IMR-90 (cell line): Measurements from ENCODE around the gene IL1RL1.

Source experiments
- BHLHE40 ChIP-seq: fragments of 150-350 bp; IDR thresholded peaks from 2 replicates; pipeline ENCODE4 v1.6.1; 2016; ENCODE audit warnings: mild to moderate bottlenecking, low read depth, low read length
- CHD1 ChIP-seq: IDR thresholded peaks from 2 replicates; pipeline ENCODE4 v1.6.1; 2012; ENCODE audit warnings: low read depth, low read length, improper control_type of control experiment
- FOS ChIP-seq: fragments of 150-350 bp; IDR thresholded peaks from 2 replicates; pipeline ENCODE4 v1.6.1; 2016; ENCODE audit warnings: low read depth, low read length
- MAFK ChIP-seq: IDR thresholded peaks from 2 replicates; pipeline ENCODE4 v1.6.1; 2012; ENCODE audit warnings: low read depth, low read length, improper control_type of control experiment
- POLR2A ChIP-seq: IDR thresholded peaks from 2 replicates; pipeline ENCODE4 v1.6.1; 2012; ENCODE audit warnings: mild to moderate bottlenecking, low read depth, low read length
- RAD21 ChIP-seq: IDR thresholded peaks from 2 replicates; pipeline ENCODE4 v1.6.1; 2012; ENCODE audit warnings: low read length, improper control_type of control experiment
- RCOR1 ChIP-seq: IDR thresholded peaks from 2 replicates; pipeline ENCODE4 v1.6.1; 2012; ENCODE audit warnings: mild to moderate bottlenecking, low read length, improper control_type of control experiment; ENCODE audit not compliant: insufficient replicate concordance
- RFX5 ChIP-seq: IDR thresholded peaks from 2 replicates; pipeline ENCODE4 v1.8.0; 2012; ENCODE audit warnings: low read depth, mild to moderate bottlenecking, low read length, moderate library complexity
- TF ChIP-seq, protein P1 (sequence below): conservative IDR thresholded peaks from 2 replicates; pipeline ENCODE4 v1.5.1; 2012; ENCODE audit warnings: mild to moderate bottlenecking, low read depth, low read length, improper control_type of control experiment
- TF ChIP-seq, protein P2 (sequence below): fragments of 150-350 bp; IDR thresholded peaks from 2 replicates; pipeline ENCODE4 v1.6.1; 2016; ENCODE audit warnings: low read depth, mild to moderate bottlenecking, low read length, moderate library complexity, borderline replicate concordance

GRCh38 chr2:102401456-102401855, 90.1 kb downstream of the IL1RL1 start:
- TF ChIP-seq, protein P1, sequence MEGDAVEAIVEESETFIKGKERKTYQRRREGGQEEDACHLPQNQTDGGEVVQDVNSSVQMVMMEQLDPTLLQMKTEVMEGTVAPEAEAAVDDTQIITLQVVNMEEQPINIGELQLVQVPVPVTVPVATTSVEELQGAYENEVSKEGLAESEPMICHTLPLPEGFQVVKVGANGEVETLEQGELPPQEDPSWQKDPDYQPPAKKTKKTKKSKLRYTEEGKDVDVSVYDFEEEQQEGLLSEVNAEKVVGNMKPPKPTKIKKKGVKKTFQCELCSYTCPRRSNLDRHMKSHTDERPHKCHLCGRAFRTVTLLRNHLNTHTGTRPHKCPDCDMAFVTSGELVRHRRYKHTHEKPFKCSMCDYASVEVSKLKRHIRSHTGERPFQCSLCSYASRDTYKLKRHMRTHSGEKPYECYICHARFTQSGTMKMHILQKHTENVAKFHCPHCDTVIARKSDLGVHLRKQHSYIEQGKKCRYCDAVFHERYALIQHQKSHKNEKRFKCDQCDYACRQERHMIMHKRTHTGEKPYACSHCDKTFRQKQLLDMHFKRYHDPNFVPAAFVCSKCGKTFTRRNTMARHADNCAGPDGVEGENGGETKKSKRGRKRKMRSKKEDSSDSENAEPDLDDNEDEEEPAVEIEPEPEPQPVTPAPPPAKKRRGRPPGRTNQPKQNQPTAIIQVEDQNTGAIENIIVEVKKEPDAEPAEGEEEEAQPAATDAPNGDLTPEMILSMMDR: no peak
- TF ChIP-seq POLR2A (no peak), RFX5 (no peak), FOS (no peak), BHLHE40 (no peak), RAD21 (no peak), RCOR1 (no peak), MAFK (no peak), CHD1 (no peak)
- TF ChIP-seq, protein P2, sequence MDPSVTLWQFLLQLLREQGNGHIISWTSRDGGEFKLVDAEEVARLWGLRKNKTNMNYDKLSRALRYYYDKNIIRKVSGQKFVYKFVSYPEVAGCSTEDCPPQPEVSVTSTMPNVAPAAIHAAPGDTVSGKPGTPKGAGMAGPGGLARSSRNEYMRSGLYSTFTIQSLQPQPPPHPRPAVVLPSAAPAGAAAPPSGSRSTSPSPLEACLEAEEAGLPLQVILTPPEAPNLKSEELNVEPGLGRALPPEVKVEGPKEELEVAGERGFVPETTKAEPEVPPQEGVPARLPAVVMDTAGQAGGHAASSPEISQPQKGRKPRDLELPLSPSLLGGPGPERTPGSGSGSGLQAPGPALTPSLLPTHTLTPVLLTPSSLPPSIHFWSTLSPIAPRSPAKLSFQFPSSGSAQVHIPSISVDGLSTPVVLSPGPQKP: no peak
